Esophagus squamous epithelium (tissue), 4 donors: ENCODE data around the gene SVOP.

Experiments
- POLR2A ChIP-seq, 4 donors: fragments of 450-650 bp; IDR thresholded peaks; one replicate each; pipeline ENCODE4 v1.6.1; 2017; ENCODE audit warnings: antibody characterized with exemption in 4 of 4, mild to moderate bottlenecking in 4 of 4, moderate library complexity in 3 of 4
- TF ChIP-seq, protein P1 (sequence below), 6 experiments: fragments of 450-650 bp in 4 of 6; fragments of 200-600 bp in 2 of 6; sonication (generic) in 2 of 6; IDR thresholded peaks; one replicate each; pipeline ENCODE4 v1.5.1; 2016 to 2019; ENCODE audit warnings: antibody characterized with exemption in 6 of 6, mild to moderate bottlenecking in 4 of 6, moderate library complexity in 4 of 6

- TF ChIP-seq, protein P1, sequence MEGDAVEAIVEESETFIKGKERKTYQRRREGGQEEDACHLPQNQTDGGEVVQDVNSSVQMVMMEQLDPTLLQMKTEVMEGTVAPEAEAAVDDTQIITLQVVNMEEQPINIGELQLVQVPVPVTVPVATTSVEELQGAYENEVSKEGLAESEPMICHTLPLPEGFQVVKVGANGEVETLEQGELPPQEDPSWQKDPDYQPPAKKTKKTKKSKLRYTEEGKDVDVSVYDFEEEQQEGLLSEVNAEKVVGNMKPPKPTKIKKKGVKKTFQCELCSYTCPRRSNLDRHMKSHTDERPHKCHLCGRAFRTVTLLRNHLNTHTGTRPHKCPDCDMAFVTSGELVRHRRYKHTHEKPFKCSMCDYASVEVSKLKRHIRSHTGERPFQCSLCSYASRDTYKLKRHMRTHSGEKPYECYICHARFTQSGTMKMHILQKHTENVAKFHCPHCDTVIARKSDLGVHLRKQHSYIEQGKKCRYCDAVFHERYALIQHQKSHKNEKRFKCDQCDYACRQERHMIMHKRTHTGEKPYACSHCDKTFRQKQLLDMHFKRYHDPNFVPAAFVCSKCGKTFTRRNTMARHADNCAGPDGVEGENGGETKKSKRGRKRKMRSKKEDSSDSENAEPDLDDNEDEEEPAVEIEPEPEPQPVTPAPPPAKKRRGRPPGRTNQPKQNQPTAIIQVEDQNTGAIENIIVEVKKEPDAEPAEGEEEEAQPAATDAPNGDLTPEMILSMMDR (IDR thresholded peaks at IDR 0.05), result no peak
- TF ChIP-seq POLR2A (IDR thresholded peaks at IDR 0.05), result no peak
These were observed 113.9 kb downstream of the SVOP start for GRCh38 chr12:108906971-108907370.
